Heart right ventricle (tissue), 16 donors: Measurements from ENCODE around the gene ONECUT1. TPM values are rescaled to one million over a fixed set of nuclear protein-coding genes. Genes with fewer than 3 reads are reported as not detected.

Source experiments
- ATAC-seq, 8 donors: fragments of 200-7000 bp; cut with Tn5 transposase; one replicate each; pipeline ENCODE4 v1.9.1; 2020; ENCODE audit warnings: mild to moderate bottlenecking in 8 of 8, moderate library complexity in 8 of 8, moderate number of reproducible peaks in 1 of 8
- DNase-seq, 2 donors: peaks; one replicate each; pipeline ENCODE4 v3.0.0-alpha.2; 2020
- H3K27ac ChIP-seq, 10 donors: fragments of 200-600 bp; sonication (generic) in 2 of 10; one replicate each; pipeline versions ENCODE4 v1.5.0 to v1.8.0; 2020 to 2022; ENCODE audit warnings: mild to moderate bottlenecking in 3 of 10
- H3K27me3 ChIP-seq, 7 donors: fragments of 200-600 bp; one replicate each; pipeline ENCODE4 v1.8.0; 2021 to 2022; ENCODE audit warnings: mild to moderate bottlenecking in 2 of 7
- H3K36me3 ChIP-seq, 9 donors: fragments of 200-600 bp; sonication (generic) in 1 of 9; one replicate each; pipeline versions ENCODE4 v1.5.0 to v1.8.0; 2020 to 2022; ENCODE audit warnings: mild to moderate bottlenecking in 2 of 9
- H3K4me1 ChIP-seq, 9 donors: fragments of 200-600 bp; sonication (generic) in 1 of 9; one replicate each; pipeline versions ENCODE4 v1.5.0 to v1.8.0; 2020 to 2022; ENCODE audit warnings: mild to moderate bottlenecking in 4 of 9
- H3K4me3 ChIP-seq, 10 donors: fragments of 200-600 bp; sonication (generic) in 2 of 10; one replicate each; pipeline versions ENCODE4 v1.5.0 to v1.8.0; 2020 to 2022; ENCODE audit warnings: mild to moderate bottlenecking in 7 of 10, moderate library complexity in 2 of 10
- H3K9me3 ChIP-seq, 11 donors: fragments of 200-600 bp in 10 of 11; sonication (generic) in 2 of 11; one replicate each; pipeline versions ENCODE4 v1.5.0 to v1.8.0; 2013 to 2022; ENCODE audit warnings: mild to moderate bottlenecking in 2 of 11, control low read depth in 1 of 11, moderate library complexity in 1 of 11
- WGBS, 2 donors: extraction: QIAGEN DNeasy Blood & Tissue Kit; methylation state at CpG; one replicate each; pipeline ENCODE4 v1.1.7; 2013; ENCODE audit warnings: inconsistent platforms in 1 of 2; 5-methylcytosine and 5-hydroxymethylcytosine counted together
- intact Hi-C, 10 donors: fragments of 100-400 bp; cut with DNase I; formaldehyde crosslinking; loops; one replicate each; pipeline versions ENCODE4 v1.11.1 to v1.14.2; 2022
- polyA plus RNA-seq, 2 donors: library from polyadenylated mRNA; stranded (reverse); fragments of 200-250 nt; gene quantifications; one replicate each; pipeline ENCODE4 v1.2.3, GENCODE V29; 2013
- total RNA-seq, 10 donors: library from RNA; stranded (reverse); fragmentation: NEBNext Ultra II Directional in 3 of 10; extraction: Animal tissue kit (Norgen Biotek cat#: 25700) in 3 of 10; gene quantifications; one replicate each; pipeline versions ENCODE4 v1.2.1 to v1.2.4, GENCODE V29; 2021 to 2023
- TF ChIP-seq, protein P1 (sequence below), 9 donors: fragments of 200-600 bp; sonication (generic) in 2 of 9; IDR thresholded peaks; one replicate each; pipeline versions ENCODE4 v1.5.0 to v1.8.0; 2021 to 2022; ENCODE audit warnings: antibody characterized with exemption in 9 of 9, mild to moderate bottlenecking in 5 of 9, moderate library complexity in 1 of 9
- donor health status: Arrhythmogenic right ventricular cardiomyopathy.
- donor health status: ischemic (EF 13 %, LVEDD 7.1; RV severe dilation, severe dysfunction).
- donor health status: healthy with polysubstance abuse.
- donor health status: DM: no; HTN: yes; CAD: no.
- donor health status: DM: no; HTN: no; CAD: no.
- donor health status: ischemic (EF 25% LVEDD 6.9; RV normal size, moderate dysfunction).
- donor health status: ischemic (EF 25% LVEDD 5.7; RV mildly dilated, moderate dysfunction).
- donor health status: healthy.
- donor health status: DM: yes; HTN: yes; CAD: no.
- donor health status: Ischemic cardiomyopathy.
- donor health status: ischemic (EF 35%, LVEDD 5.7; RV mildly dilated, moderate dysfunction).
- donor health status: nonischemic (EF 11% LVEDD 7.7; RV severe dilation, severe dysfunction).
- donor health status: DM: yes; HTN: yes; CAD: no.
- donor health status: PGD.
- donor health status: ischemic (EF 29% LVEDD 5.4; RV normal size, mild dysfunction).
- donor health status: nonischemic (EF 23%, LVEDD 6.1; RV moderate dilation, normal function).

Gene ONECUT1
- total and polyA plus RNA-seq, 12 donors: 0.20 TPM; not detected in 11

DNA sequence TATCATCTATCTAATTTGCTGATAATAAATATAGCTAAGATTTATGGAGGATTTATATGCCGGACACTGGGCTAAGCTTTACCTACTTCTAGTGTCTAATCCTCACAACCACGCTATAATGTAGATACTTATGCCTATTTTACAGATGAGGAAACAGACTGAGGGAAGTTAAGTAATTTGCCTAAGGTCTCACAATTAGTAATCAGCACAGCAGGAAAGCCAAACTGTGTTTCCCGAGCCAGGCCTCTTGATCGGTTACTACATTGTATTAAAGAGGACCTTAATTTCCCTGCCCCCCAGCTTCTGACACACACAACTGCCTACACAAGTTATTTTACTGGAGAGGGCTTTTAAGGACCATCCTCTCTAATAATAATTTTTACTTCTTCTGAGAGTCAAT is 40.9 kb downstream of the ONECUT1 start:
- DNase-seq (no peak), ATAC-seq (no peak)

DNA sequence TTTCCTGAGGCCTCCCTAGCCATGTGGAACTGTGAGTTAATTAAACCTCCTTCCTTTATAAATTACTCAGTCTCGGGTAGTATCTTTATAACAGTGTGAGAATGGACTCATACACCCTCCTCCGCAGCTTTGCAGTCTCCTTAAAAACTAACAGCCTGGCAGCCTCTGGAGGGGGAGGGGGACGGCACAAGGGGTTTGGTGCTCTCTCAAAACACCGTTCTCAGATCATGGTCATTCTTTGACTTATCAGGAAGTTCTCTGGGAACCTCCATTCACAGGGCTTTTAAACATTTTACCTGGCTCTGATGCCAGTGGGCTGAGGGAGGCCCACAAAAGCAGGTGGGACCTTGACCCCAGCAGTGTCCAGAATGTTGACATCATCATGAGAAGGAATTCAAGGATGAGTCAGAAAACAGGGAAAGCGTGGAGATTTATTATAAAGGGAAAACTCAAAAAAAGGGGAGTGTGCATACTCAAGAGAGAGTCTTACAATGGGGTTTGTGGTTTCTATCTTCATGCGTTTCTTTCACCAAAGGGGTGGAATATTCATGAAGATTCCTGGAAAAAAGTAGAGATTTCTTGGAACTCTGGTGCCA is 43.9 kb downstream of the ONECUT1 start:
- Histone ChIP-seq H3K4me3 (no peak overlapping the region), H3K36me3 (no peaks in the 10 kb centered on the region), H3K27me3 (peaks cover 0 to 41% (median 26%) of the 10 kb centered on the region in 7 donors), H3K9me3 (peaks cover 0 to 9% (median 0%) of the 10 kb centered on the region in 11 donors), H3K27ac (no peak overlapping the region), H3K4me1 (no peaks in the 10 kb centered on the region)
- TF ChIP-seq, protein P1, sequence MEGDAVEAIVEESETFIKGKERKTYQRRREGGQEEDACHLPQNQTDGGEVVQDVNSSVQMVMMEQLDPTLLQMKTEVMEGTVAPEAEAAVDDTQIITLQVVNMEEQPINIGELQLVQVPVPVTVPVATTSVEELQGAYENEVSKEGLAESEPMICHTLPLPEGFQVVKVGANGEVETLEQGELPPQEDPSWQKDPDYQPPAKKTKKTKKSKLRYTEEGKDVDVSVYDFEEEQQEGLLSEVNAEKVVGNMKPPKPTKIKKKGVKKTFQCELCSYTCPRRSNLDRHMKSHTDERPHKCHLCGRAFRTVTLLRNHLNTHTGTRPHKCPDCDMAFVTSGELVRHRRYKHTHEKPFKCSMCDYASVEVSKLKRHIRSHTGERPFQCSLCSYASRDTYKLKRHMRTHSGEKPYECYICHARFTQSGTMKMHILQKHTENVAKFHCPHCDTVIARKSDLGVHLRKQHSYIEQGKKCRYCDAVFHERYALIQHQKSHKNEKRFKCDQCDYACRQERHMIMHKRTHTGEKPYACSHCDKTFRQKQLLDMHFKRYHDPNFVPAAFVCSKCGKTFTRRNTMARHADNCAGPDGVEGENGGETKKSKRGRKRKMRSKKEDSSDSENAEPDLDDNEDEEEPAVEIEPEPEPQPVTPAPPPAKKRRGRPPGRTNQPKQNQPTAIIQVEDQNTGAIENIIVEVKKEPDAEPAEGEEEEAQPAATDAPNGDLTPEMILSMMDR (IDR thresholded peaks at IDR 0.05): no peak
- DNase-seq: no peak
- intact Hi-C loops: no loop called here
- ATAC-seq: no peak
- 57 to 71% methylated on average over 6 of the region's 6 CpGs for WGBS, 2 donors

More for the DNA sequence above, 40.9 kb downstream of the ONECUT1 start:
- Histone ChIP-seq H3K36me3 (no peaks in the 10 kb centered on the region), H3K4me1 (no peaks in the 10 kb centered on the region), H3K9me3 (peaks cover 0 to 9% (median 0%) of the 10 kb centered on the region in 11 donors), H3K4me3 (no peak overlapping the region), H3K27me3 (peaks cover 0 to 64% (median 50%) of the 10 kb centered on the region in 7 donors), H3K27ac (no peak overlapping the region)
- WGBS, 2 donors: 59% methylated on average over 4 of the region's 4 CpGs
- intact Hi-C loops: no loop called here
- TF ChIP-seq, protein P1 (IDR thresholded peaks at IDR 0.05): no peak

DNA sequence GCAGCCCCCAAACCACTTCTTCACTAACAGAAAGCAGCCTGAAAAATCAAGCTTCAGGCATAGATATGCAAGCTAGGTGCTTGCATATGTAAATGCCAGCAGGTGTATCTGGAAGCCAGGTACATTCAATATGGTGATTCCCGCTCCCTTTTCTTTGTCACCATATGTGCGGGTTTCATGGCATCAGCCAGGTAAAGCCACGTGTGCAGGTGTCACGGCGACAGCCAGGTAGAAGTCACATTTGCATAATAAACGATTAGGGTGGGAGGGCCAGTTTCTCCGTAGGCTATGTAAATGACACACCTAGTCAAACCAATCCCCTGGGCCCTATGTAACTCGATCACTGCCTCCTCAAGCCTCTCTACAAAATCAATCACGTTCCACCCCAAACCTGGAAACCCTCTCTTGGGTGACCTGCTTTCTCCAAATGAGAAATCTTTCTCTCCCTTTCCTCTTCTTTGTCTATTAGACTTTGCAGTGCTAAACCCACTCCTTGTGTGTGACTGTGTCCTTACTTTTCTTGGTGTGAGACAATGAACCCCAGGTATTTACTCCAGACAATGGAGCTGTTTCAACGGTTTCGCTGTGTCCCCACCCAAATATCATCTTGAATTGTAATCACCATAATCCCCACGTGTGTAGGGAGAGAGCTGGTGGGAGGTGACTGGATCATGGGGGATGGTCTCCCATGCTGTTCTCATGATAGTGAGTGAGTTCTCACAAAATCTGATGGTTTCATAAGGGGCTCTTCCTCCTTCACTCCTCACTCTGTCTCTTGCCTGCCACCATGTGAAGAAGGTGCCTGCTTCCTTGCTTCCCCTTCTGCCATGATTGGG is 44.6 kb downstream of the ONECUT1 start:
- Histone ChIP-seq H3K4me1 (no peaks in the 10 kb centered on the region), H3K27ac (no peak overlapping the region), H3K9me3 (peaks cover 0 to 9% (median 0%) of the 10 kb centered on the region in 11 donors), H3K27me3 (peaks cover 0 to 34% (median 19%) of the 10 kb centered on the region in 7 donors), H3K36me3 (no peaks in the 10 kb centered on the region), H3K4me3 (no peak overlapping the region)
- WGBS, 2 donors: 53 to 62% methylated on average over 12 of the region's 12 CpGs
- no peak for DNase-seq
- no peak for ATAC-seq
- intact Hi-C loops: no loop called here
- TF ChIP-seq, protein P1 (IDR thresholded peaks at IDR 0.05): no peak

DNA sequence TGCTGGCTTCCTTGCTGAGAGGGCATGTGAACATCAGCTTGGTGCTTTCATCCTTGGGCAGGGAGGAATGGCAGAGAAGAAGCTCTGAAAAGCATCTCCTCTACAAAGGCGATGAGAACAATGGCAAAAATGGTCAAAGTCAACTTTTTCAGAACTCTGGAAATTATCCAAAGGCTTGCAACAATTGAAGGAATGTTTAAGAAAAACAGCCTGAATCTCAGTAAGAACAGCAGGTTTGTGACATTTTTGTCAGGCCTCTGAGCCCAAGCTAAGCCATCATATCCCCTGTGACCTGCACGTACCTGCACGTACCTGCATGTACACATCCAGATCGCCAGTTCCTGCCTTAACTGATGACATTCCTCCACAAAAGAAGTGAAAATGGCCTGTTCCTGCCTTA is 51.8 kb downstream of the ONECUT1 start:
- TF ChIP-seq, protein P1 (IDR thresholded peaks at IDR 0.05): no peak
- WGBS, 2 donors: 76 to 79% methylated on average over 4 of the region's 4 CpGs
- Histone ChIP-seq H3K4me1 (peaks cover 0 to 13% (median 10%) of the 10 kb centered on the region in 9 donors), H3K4me3 (no peak overlapping the region), H3K36me3 (no peaks in the 10 kb centered on the region), H3K27me3 (peaks cover 0 to 5% (median 0%) of the 10 kb centered on the region in 7 donors), H3K27ac (no peak overlapping the region), H3K9me3 (no peaks in the 10 kb centered on the region)
- DNase-seq (no peak), ATAC-seq (no peak)
- intact Hi-C loops: loop anchor here in 9 of 10 donors (5.0 to 10.0 kb wide), 7 partner anchors 54 to 486 kb away; partner anchors contain the start of gene MYO5A (in 1 of the 9)
